HG03378 (cell line): ENCODE results near the gene CDH9.

Experiments
- ATAC-seq: cut with Tn5 transposase; IDR thresholded peaks from one replicate; pipeline ENCODE4 v1.9.1; 2021; ENCODE audit warnings: mild to moderate bottlenecking, moderate library complexity; ENCODE audit not compliant: unreplicated experiment

CDH9 gene, protein sequence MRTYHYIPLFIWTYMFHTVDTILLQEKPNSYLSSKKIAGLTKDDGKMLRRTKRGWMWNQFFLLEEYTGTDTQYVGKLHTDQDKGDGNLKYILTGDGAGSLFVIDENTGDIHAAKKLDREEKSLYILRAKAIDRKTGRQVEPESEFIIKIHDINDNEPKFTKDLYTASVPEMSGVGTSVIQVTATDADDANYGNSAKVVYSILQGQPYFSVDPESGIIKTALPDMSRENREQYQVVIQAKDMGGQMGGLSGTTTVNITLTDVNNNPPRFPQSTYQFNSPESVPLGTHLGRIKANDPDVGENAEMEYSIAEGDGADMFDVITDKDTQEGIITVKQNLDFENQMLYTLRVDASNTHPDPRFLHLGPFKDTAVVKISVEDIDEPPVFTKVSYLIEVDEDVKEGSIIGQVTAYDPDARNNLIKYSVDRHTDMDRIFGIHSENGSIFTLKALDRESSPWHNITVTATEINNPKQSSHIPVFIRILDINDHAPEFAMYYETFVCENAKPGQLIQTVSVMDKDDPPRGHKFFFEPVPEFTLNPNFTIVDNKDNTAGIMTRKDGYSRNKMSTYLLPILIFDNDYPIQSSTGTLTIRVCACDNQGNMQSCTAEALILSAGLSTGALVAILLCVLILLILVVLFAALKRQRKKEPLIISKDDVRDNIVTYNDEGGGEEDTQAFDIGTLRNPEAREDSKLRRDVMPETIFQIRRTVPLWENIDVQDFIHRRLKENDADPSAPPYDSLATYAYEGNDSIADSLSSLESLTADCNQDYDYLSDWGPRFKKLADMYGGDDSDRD

DNA sequence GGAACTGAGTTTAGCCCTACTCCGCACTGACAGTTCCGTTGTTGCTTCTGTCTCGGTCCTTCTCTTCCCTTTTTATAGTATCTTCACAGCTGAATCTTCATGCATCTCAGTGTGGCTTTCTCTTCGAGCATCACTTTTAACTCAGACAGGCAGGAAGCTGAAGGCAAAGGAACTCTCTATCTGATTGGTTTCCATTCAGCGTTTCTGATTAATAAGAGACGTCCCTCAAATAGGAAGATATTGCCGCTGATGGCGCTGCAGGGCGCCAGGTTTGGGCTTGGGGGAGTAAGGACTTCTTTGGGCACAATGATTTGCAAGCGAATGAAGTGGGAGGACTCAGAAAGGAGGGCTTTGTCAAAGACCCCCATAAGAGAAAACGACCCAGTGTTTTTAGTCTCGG, at the start of gene CDH9:
Gene CDH9 (minus strand): TSS at position 111 of the 400 bp plus-strand sequence. CDS start 50,253 bp downstream, outside the sequence.
- no peak for ATAC-seq

- ATAC-seq = no peak
Observed at GRCh38 chr5:27087747-27088146, 49.4 kb upstream of the CDH9 start.

DNA sequence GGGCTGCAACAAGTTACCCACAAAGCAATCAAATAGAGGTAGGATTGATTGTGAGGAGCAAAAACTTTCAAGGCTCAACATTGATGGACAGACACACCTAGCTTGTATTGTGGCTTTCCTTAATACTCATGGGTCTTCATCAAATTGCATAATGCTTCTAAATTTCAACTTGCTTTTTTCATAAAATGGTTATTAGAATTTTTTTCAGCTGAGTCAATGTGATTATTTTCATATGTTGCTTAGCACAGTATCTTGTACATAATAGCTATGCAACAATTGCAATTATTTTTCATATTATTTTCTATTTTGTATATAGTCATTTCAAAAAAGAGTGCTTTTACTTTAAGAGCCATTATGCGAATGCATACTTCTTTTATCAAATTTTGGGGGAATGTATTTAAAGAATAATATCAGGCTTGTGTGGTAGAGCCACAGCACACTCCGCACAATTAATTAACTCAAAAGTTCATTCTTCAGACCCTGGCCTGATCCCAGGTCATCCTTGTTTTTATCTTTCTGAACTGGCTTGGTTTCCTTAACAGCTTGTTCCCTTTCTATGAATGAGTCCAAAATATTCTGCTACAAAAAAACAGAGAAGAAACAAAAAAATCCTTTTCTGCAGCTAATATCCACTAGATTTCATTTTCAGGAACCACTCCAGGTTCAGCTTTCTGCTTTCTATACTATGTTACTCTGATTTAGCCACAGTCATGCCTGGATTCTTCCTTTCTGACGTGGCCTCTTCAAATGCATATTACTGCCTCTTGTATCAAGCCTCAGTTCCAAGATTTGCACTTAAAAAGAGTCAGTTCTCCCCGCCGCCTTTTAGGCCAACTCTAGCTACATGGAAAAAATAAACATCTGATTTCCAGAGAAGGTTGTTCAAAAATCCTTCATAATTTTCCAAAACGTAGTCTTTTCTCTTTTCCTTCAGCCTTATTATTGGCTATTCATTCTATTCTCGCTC, 45.3 kb upstream of the CDH9 start:
- no peak for ATAC-seq

DNA sequence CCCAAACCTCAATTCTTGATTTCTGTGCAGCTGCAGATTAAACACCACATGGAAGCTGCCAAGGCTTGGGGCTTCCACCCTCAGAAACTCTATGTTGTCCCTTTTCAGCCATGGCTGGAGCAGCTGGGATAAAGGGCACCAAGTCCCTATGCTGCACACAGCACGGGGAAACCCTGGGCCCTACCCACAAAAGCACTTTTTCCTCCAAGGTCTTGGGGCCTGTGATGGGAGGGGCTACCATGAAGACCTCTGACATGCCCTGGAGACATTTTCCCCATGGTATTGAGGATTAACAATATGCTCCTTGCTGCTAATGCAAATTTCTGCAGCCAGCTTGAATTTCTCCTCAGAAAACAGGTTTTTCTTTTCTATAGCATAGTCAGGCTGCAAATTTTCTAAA, 41.8 kb upstream of the CDH9 start:
- no peak for ATAC-seq

GRCh38 chr5:27062451-27062850, 24.1 kb upstream of the CDH9 start:
- ATAC-seq = no peak

DNA sequence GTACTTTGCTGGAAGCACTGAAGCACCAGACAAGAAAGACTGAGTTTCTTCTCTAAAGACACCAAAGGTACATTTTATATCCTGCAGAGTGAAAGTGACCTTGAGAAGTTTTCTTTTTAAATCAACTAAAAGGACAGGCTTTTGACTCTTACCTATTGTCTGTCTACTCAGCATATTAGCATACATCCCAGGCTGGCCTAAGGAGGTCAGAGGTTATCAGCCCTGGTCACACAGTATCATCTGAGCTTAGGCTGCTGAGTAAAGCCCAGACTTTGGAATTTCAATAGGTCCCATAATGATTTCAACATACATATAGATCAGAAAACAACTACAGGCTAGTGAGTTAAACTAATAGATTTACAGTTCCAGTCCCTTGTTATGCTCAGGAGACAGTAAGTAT, 10.1 kb upstream of the CDH9 start:
- ATAC-seq = no peak

DNA sequence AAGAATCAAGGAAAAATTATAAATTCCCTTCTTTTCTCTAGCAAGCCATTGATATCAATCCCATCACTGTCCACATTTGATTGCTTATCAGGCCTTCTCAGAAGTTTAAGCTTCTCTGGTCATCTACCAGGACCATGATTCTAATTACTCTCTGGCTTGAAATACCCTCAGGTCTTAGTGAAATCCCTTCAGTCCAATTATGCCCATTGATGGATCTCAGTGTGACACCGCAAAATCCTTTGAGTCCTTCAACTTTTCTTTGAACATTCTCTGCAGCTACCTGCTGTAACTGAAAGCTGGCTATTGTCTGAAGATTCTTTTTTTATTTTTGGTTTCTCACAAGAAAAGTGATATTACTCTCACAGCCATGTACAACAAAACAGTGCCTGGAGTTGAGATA, 3.0 kb upstream of the CDH9 start:
- ATAC-seq = no peak

- ATAC-seq = no peak
Observed at GRCh38 chr5:27034565-27034964, 3.8 kb downstream of the CDH9 start.

- ATAC-seq = no peak
Observed at GRCh38 chr5:27026801-27027200, 11.6 kb downstream of the CDH9 start.

- ATAC-seq = no peak
Observed at GRCh38 chr5:27026063-27026462, 12.3 kb downstream of the CDH9 start.

GRCh38 chr5:27021471-27021870, 16.9 kb downstream of the CDH9 start:
- ATAC-seq = no peak

GRCh38 chr5:27020973-27021372, 17.4 kb downstream of the CDH9 start:
- no peak for ATAC-seq

DNA sequence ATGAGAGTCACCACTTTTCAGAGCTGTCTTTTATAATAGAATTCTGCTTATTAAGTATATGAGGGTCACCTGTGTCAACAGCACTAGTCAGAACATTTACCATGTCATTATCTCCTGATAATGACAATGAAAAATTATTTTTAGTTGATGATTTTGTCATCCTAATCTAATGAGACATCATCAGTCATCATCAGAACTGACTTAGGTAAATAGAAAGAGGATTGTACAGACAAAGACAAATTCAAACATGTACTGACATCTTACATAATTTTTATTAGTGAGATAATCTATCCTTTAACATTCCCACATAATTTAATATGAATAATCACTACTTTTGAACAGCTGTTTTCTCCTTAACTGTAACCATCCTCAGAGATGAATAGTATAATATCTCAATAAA, 22.6 kb downstream of the CDH9 start:
- no peak for ATAC-seq

GRCh38 chr5:27011274-27011673, 27.1 kb downstream of the CDH9 start:
- ATAC-seq = no peak

DNA sequence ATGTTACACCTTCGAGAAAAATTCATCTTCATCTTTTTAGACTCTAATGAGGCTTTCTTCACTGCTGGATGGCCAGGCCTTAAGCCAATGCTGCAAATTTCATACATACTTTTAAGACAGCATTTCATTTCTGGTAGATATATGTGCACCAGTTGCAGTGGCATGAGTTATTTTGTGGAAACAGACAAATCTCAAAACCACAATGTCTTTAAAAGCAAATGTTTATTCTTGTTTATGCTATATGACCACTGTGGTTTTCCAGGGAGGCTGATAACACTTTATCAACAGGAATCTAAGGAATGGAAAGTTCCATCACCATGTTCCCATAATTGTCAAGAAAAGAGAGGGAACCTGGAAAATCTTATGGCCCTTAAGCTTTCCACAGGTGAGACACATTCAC, 27.7 kb downstream of the CDH9 start:
- no peak for ATAC-seq

DNA sequence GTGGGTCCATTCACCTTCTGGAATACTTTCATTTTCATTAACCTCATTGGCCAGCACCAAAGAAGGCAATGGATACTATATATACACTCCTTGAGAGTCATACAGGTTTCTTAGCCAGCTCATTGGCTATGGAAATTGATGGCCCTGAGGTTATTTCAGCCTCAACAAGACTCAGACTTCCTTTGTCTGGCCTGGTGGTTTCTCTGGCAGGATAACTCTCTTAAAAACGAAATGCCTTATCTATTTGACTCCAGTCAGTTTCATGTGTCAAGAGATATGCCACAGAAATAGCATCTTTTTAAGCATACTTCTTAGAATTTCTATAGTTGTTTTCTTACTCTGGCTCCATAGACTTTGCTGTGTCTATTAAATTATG, 28.9 kb downstream of the CDH9 start:
- no peak for ATAC-seq

DNA sequence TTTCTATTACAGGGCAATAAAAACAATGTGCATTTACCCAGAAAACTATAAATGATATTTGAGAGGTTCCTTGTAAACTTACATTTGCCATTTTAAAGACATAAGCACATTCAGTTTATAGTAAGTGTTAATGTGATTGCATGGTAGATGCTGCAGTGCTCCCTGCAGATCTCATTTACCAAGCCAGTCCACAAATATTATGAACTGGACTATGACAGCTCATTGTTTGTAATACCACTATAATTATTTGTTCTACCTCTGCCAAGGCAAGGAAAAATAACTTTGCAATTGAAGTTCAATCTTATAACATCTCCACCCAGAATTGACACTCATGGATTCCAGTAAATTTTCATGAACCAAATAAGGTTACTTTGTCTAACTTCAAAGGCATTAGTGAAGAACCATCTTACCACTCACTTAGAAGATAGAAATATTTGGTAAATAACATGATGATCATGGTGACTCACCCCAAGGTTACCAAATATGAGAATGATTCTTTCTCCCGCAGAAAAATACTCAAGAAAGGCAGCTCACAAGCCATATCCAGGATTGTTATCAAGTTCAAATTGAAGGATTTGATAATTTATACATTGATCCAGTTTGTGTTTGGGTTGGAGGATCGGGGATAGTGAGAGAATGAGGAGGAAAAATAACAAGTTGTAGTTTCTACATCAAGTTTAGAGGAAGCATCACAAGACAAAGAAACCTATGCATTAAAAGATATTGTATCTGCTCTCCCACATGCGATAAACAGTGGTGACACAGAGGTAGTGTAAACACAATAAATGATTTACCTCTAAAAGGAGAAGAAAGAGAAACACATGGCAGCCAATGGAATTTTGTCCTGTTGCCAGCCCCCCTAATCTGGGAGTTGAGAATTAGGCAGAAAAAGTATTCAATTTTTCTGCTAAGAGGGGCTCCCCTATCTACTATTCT, 29.5 kb downstream of the CDH9 start:
- ATAC-seq = no peak

GRCh38 chr5:27007121-27007520, 31.3 kb downstream of the CDH9 start:
- ATAC-seq = no peak

- no peak for ATAC-seq
Observed at GRCh38 chr5:26986985-26987384, 51.4 kb downstream of the CDH9 start.

- no peak for ATAC-seq
Observed at GRCh38 chr5:26981750-26982149, 56.6 kb downstream of the CDH9 start.
